ENCODE results near the gene UGDH.

DNA sequence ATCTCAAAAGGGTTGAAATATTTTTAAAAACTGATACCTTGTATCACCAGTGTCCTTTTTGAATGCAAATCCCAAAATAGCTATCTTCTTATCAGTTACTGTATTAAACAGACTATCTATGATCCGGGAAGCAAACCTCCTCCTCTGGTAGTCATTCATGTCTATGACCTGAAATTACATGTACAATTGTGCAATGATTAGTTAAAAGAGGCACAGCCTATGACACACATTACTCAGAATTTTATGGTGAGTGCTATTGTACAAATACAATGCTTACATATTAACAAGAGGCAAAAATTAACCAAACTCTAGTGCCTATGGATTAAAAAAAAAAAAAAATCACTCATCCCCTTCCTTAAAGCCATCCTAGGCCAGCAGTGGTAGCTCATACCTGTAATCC lies 21.7 kb downstream of the UGDH start:
- TF ChIP-seq, protein P1, sequence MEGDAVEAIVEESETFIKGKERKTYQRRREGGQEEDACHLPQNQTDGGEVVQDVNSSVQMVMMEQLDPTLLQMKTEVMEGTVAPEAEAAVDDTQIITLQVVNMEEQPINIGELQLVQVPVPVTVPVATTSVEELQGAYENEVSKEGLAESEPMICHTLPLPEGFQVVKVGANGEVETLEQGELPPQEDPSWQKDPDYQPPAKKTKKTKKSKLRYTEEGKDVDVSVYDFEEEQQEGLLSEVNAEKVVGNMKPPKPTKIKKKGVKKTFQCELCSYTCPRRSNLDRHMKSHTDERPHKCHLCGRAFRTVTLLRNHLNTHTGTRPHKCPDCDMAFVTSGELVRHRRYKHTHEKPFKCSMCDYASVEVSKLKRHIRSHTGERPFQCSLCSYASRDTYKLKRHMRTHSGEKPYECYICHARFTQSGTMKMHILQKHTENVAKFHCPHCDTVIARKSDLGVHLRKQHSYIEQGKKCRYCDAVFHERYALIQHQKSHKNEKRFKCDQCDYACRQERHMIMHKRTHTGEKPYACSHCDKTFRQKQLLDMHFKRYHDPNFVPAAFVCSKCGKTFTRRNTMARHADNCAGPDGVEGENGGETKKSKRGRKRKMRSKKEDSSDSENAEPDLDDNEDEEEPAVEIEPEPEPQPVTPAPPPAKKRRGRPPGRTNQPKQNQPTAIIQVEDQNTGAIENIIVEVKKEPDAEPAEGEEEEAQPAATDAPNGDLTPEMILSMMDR (IDR thresholded peaks at IDR 0.05): no peak
- no peak for TF ChIP-seq POLR2AphosphoS5 (IDR thresholded peaks at IDR 0.05)
